ENCODE results near the gene ARMC12.

DNA sequence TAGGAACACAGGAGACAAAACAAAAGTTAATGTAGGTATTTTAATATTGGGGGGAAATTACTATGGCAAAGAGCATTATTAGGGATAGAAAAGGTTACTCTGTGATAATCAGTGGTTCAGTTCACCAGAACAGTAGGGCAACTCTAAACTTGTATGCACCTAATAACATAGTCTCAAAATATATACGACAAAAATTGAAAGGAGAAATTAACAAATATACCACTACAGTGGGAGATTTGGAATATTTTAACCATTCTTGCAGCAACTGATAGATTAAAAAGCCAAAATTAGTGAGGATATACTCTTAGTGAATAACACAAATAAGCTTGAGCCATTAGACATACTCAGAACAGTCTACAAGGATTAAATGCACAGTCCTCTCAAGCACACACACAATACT, 11.0 kb downstream of the ARMC12 start:
- TF ChIP-seq POLR2AphosphoS5 (IDR thresholded peaks at IDR 0.05; ENCODE audit: borderline replicate concordance, low read depth, low read length) (no peak), EZH2 (IDR thresholded peaks at IDR 0.05) (no peak), FOXP2 (optimal IDR thresholded peaks at IDR 0.05; ENCODE audit: control extremely low read depth, extremely low read length, insufficient read depth) (no peak)

Measured in SK-N-MC (cell line).